Mesendoderm (in vitro differentiated cells): Measurements from ENCODE around the gene PRPF38B.

Experiments used
- DNase-seq: peaks from one replicate; pipeline ENCODE4 v3.0.0; 2013
- H2AK5ac ChIP-seq: 2 replicates; pipeline ENCODE4 v1.6.1; 2013; ENCODE audit warnings: low read length, inconsistent platforms
- H2BK120ac ChIP-seq: 2 replicates; pipeline ENCODE4 v1.6.1; 2013; ENCODE audit warnings: low read depth, mild to moderate bottlenecking, low read length, moderate library complexity, mixed read lengths
- H2BK15ac ChIP-seq: replicated peaks from 2 replicates; pipeline ENCODE4 v1.6.1; 2013; ENCODE audit warnings: low read depth, mild to moderate bottlenecking, moderate library complexity
- H2BK5ac ChIP-seq: 2 replicates; pipeline ENCODE4 v1.6.1; 2013; ENCODE audit warnings: low read length, inconsistent platforms
- H3K18ac ChIP-seq: 2 replicates; pipeline ENCODE4 v1.6.1; 2013; ENCODE audit warnings: mild to moderate bottlenecking, low read length, mixed read lengths
- H3K23ac ChIP-seq: one replicate; pipeline ENCODE4 v1.6.1; 2013; ENCODE audit warnings: low read length
- H3K27ac ChIP-seq: 2 replicates; pipeline ENCODE4 v1.5.1; 2013; ENCODE audit warnings: low read depth, mild to moderate bottlenecking, inconsistent platforms, low read length, moderate library complexity
- H3K27me3 ChIP-seq: 2 replicates; pipeline ENCODE4 v1.6.1; 2013; ENCODE audit warnings: low read length, control low read depth, mild to moderate bottlenecking, inconsistent platforms; ENCODE audit not compliant: insufficient read depth, poor library complexity
- H3K36me3 ChIP-seq: 2 replicates; pipeline ENCODE4 v1.6.1; 2013; ENCODE audit warnings: low read length, inconsistent platforms; ENCODE audit not compliant: control insufficient read depth, insufficient read depth
- H3K4ac ChIP-seq: one replicate; pipeline ENCODE4 v1.6.1; 2013; ENCODE audit warnings: low read depth, mild to moderate bottlenecking, low read length, moderate library complexity
- H3K4me1 ChIP-seq: 2 replicates; pipeline ENCODE4 v1.6.1; 2013; ENCODE audit warnings: low read depth, low read length, inconsistent platforms; ENCODE audit not compliant: control insufficient read depth
- H3K4me2 ChIP-seq: 2 replicates; pipeline ENCODE4 v1.6.1; 2013; ENCODE audit warnings: low read length
- H3K4me3 ChIP-seq: 2 replicates; pipeline ENCODE4 v1.5.1; 2013; ENCODE audit warnings: mild to moderate bottlenecking, low read length
- H3K56ac ChIP-seq: one replicate; pipeline ENCODE4 v1.6.1; 2013; ENCODE audit warnings: low read length
- H3K79me1 ChIP-seq: 2 replicates; pipeline ENCODE4 v1.6.1; 2013; ENCODE audit warnings: low read length, inconsistent platforms
- H3K79me2 ChIP-seq: 2 replicates; pipeline ENCODE4 v1.6.1; 2013; ENCODE audit warnings: mild to moderate bottlenecking, low read length; ENCODE audit not compliant: control insufficient read depth, insufficient read depth
- H3K9ac ChIP-seq: 2 replicates; pipeline ENCODE4 v1.6.1; 2013; ENCODE audit warnings: low read length, inconsistent platforms
- H4K5ac ChIP-seq: one replicate; pipeline ENCODE4 v1.6.1; 2013; ENCODE audit warnings: low read length
- H4K8ac ChIP-seq: one replicate; pipeline ENCODE4 v1.6.1; 2013; ENCODE audit warnings: low read depth, mild to moderate bottlenecking, control low read depth, low read length, moderate library complexity
- WGBS: extraction: QIAGEN DNeasy Blood & Tissue Kit; methylation state at CpG from one replicate; pipeline ENCODE4 v1.1.7; 2013; ENCODE audit warnings: low lambda C conversion rate, missing lambda C conversion rate; ENCODE audit not compliant: insufficient coverage; ENCODE audit errors: extremely low coverage; 5-methylcytosine and 5-hydroxymethylcytosine counted together

Gene PRPF38B

DNA sequence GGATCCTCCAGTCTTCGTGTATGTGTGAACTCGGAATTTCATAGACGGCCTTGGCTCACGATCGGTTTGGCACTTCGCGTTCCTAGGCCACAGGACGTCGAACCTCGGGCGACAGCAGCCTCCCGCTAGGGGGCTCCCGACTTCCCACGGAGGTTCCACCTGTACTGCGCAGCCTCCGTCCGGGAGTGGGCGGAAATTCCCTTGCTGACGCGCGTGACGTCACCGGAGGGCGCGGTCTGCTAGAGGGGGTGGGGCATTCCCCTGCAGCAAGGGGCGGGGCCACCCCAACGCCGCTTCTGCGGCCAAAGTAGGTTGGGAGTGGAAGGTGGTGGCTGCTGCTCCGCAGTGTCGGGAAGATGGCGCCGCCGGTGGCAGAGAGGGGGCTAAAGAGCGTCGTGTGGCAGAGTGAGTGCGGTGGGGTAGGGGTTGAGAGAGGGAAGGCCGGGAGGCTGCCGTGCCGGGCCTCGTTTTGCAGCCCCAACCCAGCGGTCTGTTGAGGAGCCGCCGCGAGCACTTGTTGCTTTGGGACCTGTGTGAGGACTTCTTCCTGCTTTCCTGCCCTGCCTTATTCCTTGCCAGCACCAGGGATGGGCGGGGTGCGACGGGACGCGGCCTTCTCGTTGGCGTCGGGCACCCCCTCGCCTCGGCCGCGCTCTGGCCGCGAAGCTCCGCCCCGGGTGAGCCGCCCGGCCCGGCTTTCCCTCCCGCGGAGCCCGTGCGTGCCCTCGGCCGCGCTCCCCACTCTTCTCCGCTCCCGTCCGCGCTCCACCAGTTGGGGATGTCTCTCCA is 54.5 kb downstream of the PRPF38B start, which contains the start of gene STXBP3:
TSS of gene STXBP3 (plus strand) at position 293 of the 789 bp plus-strand sequence. CDS start at position 357, 64 bp downstream.
- Histone ChIP-seq H3K27ac (peak within 1 kb of the TSS; percentile 65), H3K4me3 (peak within 1 kb of the TSS; percentile 88), H2AK5ac (no peak within 1 kb of the TSS), H2BK120ac (no peak within 1 kb of the TSS), H3K79me2 (no peaks in the 10 kb centered on the region), H3K79me1 (peaks cover 2% of the 10 kb centered on the region), H3K23ac (peak within 1 kb of the TSS; percentile 11), H3K27me3 (no peaks in the 10 kb centered on the region), H3K4me2 (peak within 1 kb of the TSS; percentile 83), H3K9ac (peak within 1 kb of the TSS; percentile 88), H4K5ac (no peak within 1 kb of the TSS), H3K56ac (peak within 1 kb of the TSS; percentile 95), H4K8ac (no peak within 1 kb of the TSS), H3K18ac (peak within 1 kb of the TSS; percentile 62), H2BK5ac (peak within 1 kb of the TSS; percentile 66), H3K4me1 (no peaks in the 10 kb centered on the region), H2BK15ac (no peak within 1 kb of the TSS), H3K36me3 (no peaks in the 10 kb centered on the region), H3K4ac (no peak within 1 kb of the TSS)
- no CpG with 5 or more reads among the region's 75 CpGs for WGBS
- peak; percentile 98 for DNase-seq

DNA sequence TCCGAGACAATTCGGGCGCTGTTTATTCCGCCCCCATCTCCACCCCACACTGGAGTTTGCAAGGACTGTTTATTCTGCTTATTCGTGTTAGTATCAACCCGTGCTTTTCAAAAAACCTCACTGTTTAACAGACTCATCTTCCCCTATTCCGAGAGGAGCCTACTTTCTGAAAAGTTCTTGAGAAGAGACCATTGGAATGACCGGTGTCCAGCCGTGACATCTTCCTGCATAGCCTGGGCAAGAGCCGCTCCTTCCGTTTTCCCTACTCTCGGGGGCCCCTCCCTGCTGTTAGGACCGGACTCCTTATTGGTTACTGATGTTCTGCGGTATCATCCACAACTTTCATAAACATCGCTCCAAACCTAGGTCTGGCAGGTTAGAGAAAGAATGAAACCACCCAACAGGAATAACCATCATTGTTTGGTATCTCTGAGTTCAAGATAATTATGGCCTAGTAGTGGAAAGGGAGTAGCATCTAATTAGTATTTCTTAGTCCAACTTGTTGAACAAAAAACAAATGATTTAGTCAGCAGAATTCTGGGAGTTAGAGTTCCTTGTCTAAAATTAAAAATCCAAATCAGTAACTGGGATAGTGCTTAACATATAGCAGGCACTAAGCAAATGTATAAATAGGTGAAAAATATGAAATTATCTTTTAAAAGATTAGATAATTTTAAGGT is 55.2 kb downstream of the PRPF38B start:
- Histone ChIP-seq H4K8ac (no peak overlapping the region), H2BK5ac (peak overlapping the region; percentile 32), H3K18ac (peak overlapping the region; percentile 62), H3K27ac (peak overlapping the region; percentile 65), H3K27me3 (no peaks in the 10 kb centered on the region), H3K56ac (peak overlapping the region; percentile 95), H3K4me1 (no peaks in the 10 kb centered on the region), H3K23ac (peak overlapping the region; percentile 11), H3K79me2 (no peaks in the 10 kb centered on the region), H2BK120ac (no peak overlapping the region), H3K4ac (no peak overlapping the region), H3K79me1 (peaks cover 2% of the 10 kb centered on the region), H3K9ac (peak overlapping the region; percentile 88), H3K4me2 (peak overlapping the region; percentile 83), H3K4me3 (peak overlapping the region; percentile 88), H3K36me3 (no peaks in the 10 kb centered on the region), H2BK15ac (no peak overlapping the region), H4K5ac (no peak overlapping the region), H2AK5ac (no peak overlapping the region)
- WGBS, result no CpG with 5 or more reads among the region's 15 CpGs
- peak; percentile 84 for DNase-seq

DNA sequence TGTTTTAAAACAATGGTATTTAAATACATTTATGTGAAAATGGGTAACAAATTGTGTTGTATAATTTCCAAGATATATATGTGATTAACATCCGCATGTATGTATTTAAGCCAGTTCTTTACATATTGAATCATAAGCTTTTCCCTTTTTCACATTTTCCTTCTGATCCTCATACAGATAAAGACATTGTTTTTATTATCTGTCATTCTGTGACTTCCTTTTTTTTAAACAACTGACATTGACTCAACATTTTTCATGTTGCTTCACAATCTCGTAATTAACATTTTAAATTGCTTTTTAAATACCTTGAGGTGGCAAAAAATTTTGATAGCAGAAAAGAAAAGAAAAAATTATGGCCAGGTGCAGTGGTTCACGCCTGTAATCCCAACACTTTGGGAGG is 55.8 kb downstream of the PRPF38B start:
- H2BK5ac ChIP-seq, result no peak overlapping the region
- no peak for DNase-seq

DNA sequence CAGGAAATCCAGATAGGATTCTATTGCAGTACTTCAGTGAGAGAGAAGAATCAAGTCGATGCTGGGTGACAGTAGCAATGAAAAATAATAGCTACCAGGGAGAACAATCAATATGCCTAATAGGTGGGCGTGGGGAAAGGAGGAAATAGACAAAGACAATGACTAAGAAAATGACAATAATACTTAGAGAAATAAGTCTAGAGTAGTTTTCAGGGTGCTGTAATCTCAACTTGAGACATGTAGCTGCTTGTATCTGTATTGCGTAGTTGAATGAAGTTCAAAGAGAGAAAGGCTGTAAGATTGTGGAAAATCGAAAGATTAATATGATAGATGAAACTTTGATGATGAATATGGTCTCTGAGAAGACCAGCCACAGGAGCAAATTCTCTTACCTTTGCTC is 57.0 kb downstream of the PRPF38B start:
- H3K9ac ChIP-seq, result no peak overlapping the region
- H3K23ac ChIP-seq, result no peak overlapping the region
- H3K79me2 ChIP-seq, result no peaks in the 10 kb centered on the region
- no peak overlapping the region for H2BK15ac ChIP-seq
- H3K4me3 ChIP-seq, result no peak overlapping the region
- no peaks in the 10 kb centered on the region for H3K36me3 ChIP-seq
- H3K18ac ChIP-seq, result no peak overlapping the region
- no peak overlapping the region for H3K27ac ChIP-seq
- H3K4me2 ChIP-seq, result no peak overlapping the region
- 100% methylated on average over 2 of the region's 4 CpGs for WGBS
- H4K5ac ChIP-seq, result no peak overlapping the region
- no peaks in the 10 kb centered on the region for H3K27me3 ChIP-seq
- H2AK5ac ChIP-seq, result no peak overlapping the region
- H3K4ac ChIP-seq, result no peak overlapping the region
- H4K8ac ChIP-seq, result no peak overlapping the region
- no peaks in the 10 kb centered on the region for H3K4me1 ChIP-seq
- peaks cover 2% of the 10 kb centered on the region for H3K79me1 ChIP-seq
- no peak overlapping the region for H2BK120ac ChIP-seq
- H3K56ac ChIP-seq, result no peak overlapping the region
- no peak for DNase-seq
- no peak overlapping the region for H2BK5ac ChIP-seq

More for the DNA sequence above, 55.8 kb downstream of the PRPF38B start:
- Histone ChIP-seq H3K4me3 (no peak overlapping the region), H3K79me2 (no peaks in the 10 kb centered on the region), H3K4ac (no peak overlapping the region), H3K4me1 (no peaks in the 10 kb centered on the region), H3K9ac (no peak overlapping the region), H3K27me3 (no peaks in the 10 kb centered on the region), H4K8ac (no peak overlapping the region), H4K5ac (no peak overlapping the region), H3K23ac (no peak overlapping the region), H3K36me3 (no peaks in the 10 kb centered on the region), H2BK120ac (no peak overlapping the region), H3K79me1 (peaks cover 2% of the 10 kb centered on the region), H2BK15ac (no peak overlapping the region), H3K56ac (no peak overlapping the region), H2AK5ac (no peak overlapping the region), H3K4me2 (no peak overlapping the region), H3K27ac (no peak overlapping the region), H3K18ac (no peak overlapping the region)
- no CpG with 5 or more reads among the region's 3 CpGs for WGBS

DNA sequence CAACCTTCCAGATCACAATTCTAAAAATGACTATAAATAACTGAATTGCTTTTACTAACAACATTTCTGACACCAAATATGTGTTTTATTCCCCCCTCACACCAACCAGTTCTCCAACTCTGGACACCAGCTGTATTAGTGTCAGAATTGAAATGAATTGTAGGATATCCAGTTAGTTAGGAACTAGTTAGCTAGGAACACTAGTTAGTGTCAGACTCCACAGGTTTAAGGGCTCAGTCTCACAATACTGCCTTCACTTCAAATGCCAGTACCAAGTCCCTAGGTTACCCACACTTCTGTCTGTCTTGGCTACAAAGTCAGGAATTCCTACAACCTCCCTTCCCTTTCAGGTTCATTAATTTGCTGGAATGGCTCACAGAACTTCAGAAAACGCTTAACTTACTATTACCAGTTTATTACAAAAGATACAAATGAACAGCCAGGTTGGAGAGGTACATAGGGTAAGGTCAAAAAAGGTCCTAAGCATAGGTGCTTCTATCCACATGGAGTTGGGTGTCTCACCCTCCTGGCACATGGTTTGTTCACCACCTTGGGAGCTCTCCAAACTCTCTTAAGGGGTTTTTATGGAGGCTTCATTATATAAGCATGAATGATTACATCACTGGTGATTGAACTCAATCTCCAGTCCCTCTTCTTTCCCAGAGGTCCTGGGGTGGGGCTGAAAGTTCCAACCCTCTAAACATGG is 58.5 kb downstream of the PRPF38B start:
- Histone ChIP-seq H3K56ac (no peak overlapping the region), H2BK120ac (no peak overlapping the region), H4K5ac (no peak overlapping the region), H3K27me3 (no peaks in the 10 kb centered on the region), H2BK5ac (no peak overlapping the region), H3K4me1 (no peaks in the 10 kb centered on the region), H3K18ac (no peak overlapping the region), H3K9ac (no peak overlapping the region), H3K23ac (no peak overlapping the region), H2BK15ac (no peak overlapping the region), H3K4me3 (no peak overlapping the region), H3K4ac (no peak overlapping the region), H3K27ac (no peak overlapping the region), H3K36me3 (no peaks in the 10 kb centered on the region), H4K8ac (no peak overlapping the region), H3K79me1 (peaks cover 2% of the 10 kb centered on the region), H2AK5ac (no peak overlapping the region), H3K4me2 (no peak overlapping the region), H3K79me2 (no peaks in the 10 kb centered on the region)
- WGBS, result no CpG with 5 or more reads among the region's 1 CpG
- no peak for DNase-seq
